ENCODE measurements around the gene TIAM1. TPM values are rescaled to one million over a fixed set of nuclear protein-coding genes. Genes with fewer than 3 reads are reported as not detected.

TIAM1 gene
- total RNA-seq, 2 donors from 2014 or later: 6.0 to 38.1 TPM

GRCh38 chr21:31299291-31300147 lies 44.5 kb downstream of the TIAM1 start:
- Histone ChIP-seq H3K27me3 (replicated peaks; ENCODE audit: insufficient read depth) (no peaks in the 10 kb centered on the region), H3K27ac (no peak overlapping the region), H3K36me3 (no peaks in the 10 kb centered on the region), H3K4me3 (no peak overlapping the region), H3K4me1 (replicated peaks) (no peaks in the 10 kb centered on the region), H3K9me3 (no peaks in the 10 kb centered on the region)
- TF ChIP-seq POLR2AphosphoS5 (IDR thresholded peaks at IDR 0.05) (peak; percentile 47), CTCF (IDR thresholded peaks at IDR 0.05) (no peak)
- WGBS: 70% methylated on average over 15 of the region's 15 CpGs
- intact Hi-C loops (cut with DNase I): no loop called here
- peak; percentile 15 for DNase-seq (ENCODE audit: low spot score)

GRCh38 chr21:31298618-31299269 lies 45.3 kb downstream of the TIAM1 start:
- Histone ChIP-seq H3K4me1 (replicated peaks) (no peaks in the 10 kb centered on the region), H3K4me3 (no peak overlapping the region), H3K27ac (no peak overlapping the region), H3K36me3 (no peaks in the 10 kb centered on the region), H3K27me3 (replicated peaks; ENCODE audit: insufficient read depth) (no peaks in the 10 kb centered on the region), H3K9me3 (no peaks in the 10 kb centered on the region)
- DNase-seq (ENCODE audit: low spot score): no peak
- WGBS: 49% methylated on average over 6 of the region's 6 CpGs
- TF ChIP-seq POLR2A (IDR thresholded peaks at IDR 0.05): no peak
- TF ChIP-seq CTCF (IDR thresholded peaks at IDR 0.05): no peak
- TF ChIP-seq POLR2AphosphoS5 (IDR thresholded peaks at IDR 0.05): no peak
- intact Hi-C loops (cut with DNase I): no loop called here

GRCh38 chr21:31297806-31298205 lies 46.3 kb downstream of the TIAM1 start:
- intact Hi-C loops (cut with DNase I): no loop called here
- H3K9me3 ChIP-seq: no peaks in the 10 kb centered on the region
- H3K4me3 ChIP-seq: no peak overlapping the region
- H3K36me3 ChIP-seq: no peaks in the 10 kb centered on the region
- no peaks in the 10 kb centered on the region for H3K27me3 ChIP-seq (replicated peaks; ENCODE audit: insufficient read depth)
- DNase-seq (ENCODE audit: low spot score): no peak
- 94% methylated on average over 6 of the region's 6 CpGs for WGBS
- TF ChIP-seq CTCF (IDR thresholded peaks at IDR 0.05): no peak
- no peak overlapping the region for H3K27ac ChIP-seq
- H3K4me1 ChIP-seq (replicated peaks): no peaks in the 10 kb centered on the region

GRCh38 chr21:31295676-31296075 lies 48.4 kb downstream of the TIAM1 start:
- Histone ChIP-seq H3K4me1 (replicated peaks) (no peaks in the 10 kb centered on the region), H3K36me3 (no peaks in the 10 kb centered on the region), H3K4me3 (no peak overlapping the region), H3K27ac (no peak overlapping the region), H3K27me3 (replicated peaks; ENCODE audit: insufficient read depth) (no peaks in the 10 kb centered on the region), H3K9me3 (no peaks in the 10 kb centered on the region)
- 96% methylated on average over 11 of the region's 11 CpGs for WGBS
- intact Hi-C loops (cut with DNase I): no loop called here
- no peak for DNase-seq (ENCODE audit: low spot score)
- TF ChIP-seq CTCF (IDR thresholded peaks at IDR 0.05): no peak

GRCh38 chr21:31294691-31295090 lies 49.4 kb downstream of the TIAM1 start:
- H3K9me3 ChIP-seq: no peaks in the 10 kb centered on the region
- no peak overlapping the region for H3K27ac ChIP-seq
- no peaks in the 10 kb centered on the region for H3K36me3 ChIP-seq
- 95% methylated on average over 11 of the region's 11 CpGs for whole genome bisulfite sequencing
- no peak overlapping the region for H3K4me3 ChIP-seq
- no peak for DNase-seq (ENCODE audit: low spot score)
- intact Hi-C loops (cut with DNase I): no loop called here
- no peaks in the 10 kb centered on the region for H3K4me1 ChIP-seq (replicated peaks)
- TF ChIP-seq POLR2AphosphoS5 (IDR thresholded peaks at IDR 0.05) (no peak), POLR2A (IDR thresholded peaks at IDR 0.05) (no peak), CTCF (IDR thresholded peaks at IDR 0.05) (no peak)
- no peaks in the 10 kb centered on the region for H3K27me3 ChIP-seq (replicated peaks; ENCODE audit: insufficient read depth)

Measured in prostate gland (tissue), 2 donors.